B cell (primary cell): Measurements from ENCODE around the gene CBX6. TPM values are rescaled to one million over a fixed set of nuclear protein-coding genes. Genes with fewer than 3 reads are reported as not detected.

ENCODE experiments used
- ATAC-seq: fragments of 200-7000 bp; cut with Tn5 transposase; one replicate; pipeline ENCODE4 v1.10.0; 2021; ENCODE audit warnings: low read depth, mild to moderate bottlenecking, moderate number of reproducible peaks, moderate library complexity
- CTCF ChIA-PET: fragments of 350-600 bp; sonication (Branson Sonifier 250); formaldehyde crosslinking; loops from one replicate; lab custom pipeline; 2021; ENCODE audit warnings: antibody characterized with exemption, inconsistent platforms; lab: Charles Lee
- POLR2A ChIA-PET: fragments of 350-600 bp; sonication (Branson Sonifier 250); formaldehyde crosslinking; loops from one replicate; lab custom pipeline; 2021; ENCODE audit warnings: antibody characterized with exemption; lab: Charles Lee
- DNase-seq: peaks from one replicate; pipeline ENCODE4 v3.0.0; 2013
- H2AFZ ChIP-seq: 2 replicates; pipeline ENCODE4 v1.6.1; 2012; ENCODE audit warnings: mild to moderate bottlenecking, low read depth, low read length; ENCODE audit not compliant: insufficient read depth, poor library complexity, severe bottlenecking
- H3K27ac ChIP-seq, 2 donors: 1 replicate in 1 of 2; 2 replicates in 1 of 2; pipeline ENCODE4 v1.5.1; 2012 to 2013; ENCODE audit warnings: low read length in 2 of 2, mild to moderate bottlenecking in 2 of 2, moderate library complexity in 1 of 2
- H3K27me3 ChIP-seq, 4 experiments: fragments of 200-600 bp in 1 of 4; sonication (generic) in 1 of 4; replicated peaks in 1 of 4; 1 replicate in 2 of 4; 2 replicates in 2 of 4; pipeline versions ENCODE4 v1.6.1 to v1.7.0; 2013 to 2016; ENCODE audit warnings: low read length in 3 of 4, mild to moderate bottlenecking in 2 of 4, mixed read lengths in 1 of 4, moderate library complexity in 1 of 4; ENCODE audit not compliant: insufficient read depth in 4 of 4, control insufficient read depth in 3 of 4; ENCODE audit errors: control extremely low read depth in 1 of 4
- H3K36me3 ChIP-seq, 2 experiments: replicated peaks in 1 of 2; 1 replicate in 1 of 2; 2 replicates in 1 of 2; pipeline versions ENCODE4 v1.6.1 to v1.7.1; 2013; ENCODE audit warnings: low read length in 1 of 2; ENCODE audit not compliant: insufficient read depth in 2 of 2, control insufficient read depth in 1 of 2; ENCODE audit errors: control extremely low read depth in 1 of 2, extremely low read depth in 1 of 2
- H3K4me1 ChIP-seq, 2 donors: fragments of 200-600 bp in 1 of 2; sonication (generic) in 1 of 2; 1 replicate in 1 of 2; 2 replicates in 1 of 2; pipeline versions ENCODE4 v1.5.1 to v1.6.1; 2013 to 2017; ENCODE audit warnings: low read length in 2 of 2; ENCODE audit not compliant: control insufficient read depth in 2 of 2, insufficient read depth in 2 of 2
- H3K4me2 ChIP-seq: replicated peaks from 2 replicates; pipeline ENCODE3; 2012; ENCODE audit warnings: mild to moderate bottlenecking, low read depth, low read length; ENCODE audit not compliant: poor library complexity, severe bottlenecking
- H3K4me3 ChIP-seq, 5 experiments: fragments of 200-600 bp in 1 of 5; sonication (generic) in 1 of 5; 1 replicate in 3 of 5; 2 replicates in 2 of 5; pipeline versions ENCODE4 v1.5.1 to v1.7.0; 2011 to 2016; ENCODE audit warnings: low read length in 4 of 5, mild to moderate bottlenecking in 4 of 5, low read depth in 2 of 5, control low read depth in 1 of 5, moderate library complexity in 1 of 5; ENCODE audit not compliant: insufficient read depth in 1 of 5; ENCODE audit errors: control extremely low read depth in 1 of 5, extremely low read depth in 1 of 5
- H3K79me2 ChIP-seq: fragments of 200-600 bp; sonication (generic); one replicate; pipeline ENCODE4 v1.6.0; 2016; ENCODE audit warnings: low read length; ENCODE audit not compliant: control insufficient read depth, insufficient read depth
- H3K9ac ChIP-seq: fragments of 200-600 bp; sonication (generic); 2 replicates; pipeline ENCODE4 v1.6.1; 2017; ENCODE audit warnings: mild to moderate bottlenecking, low read length, moderate library complexity
- H3K9me3 ChIP-seq, 3 donors: one replicate each; pipeline versions ENCODE4 v1.6.1 to v1.7.1; 2013; ENCODE audit warnings: low read length in 2 of 3; ENCODE audit not compliant: control insufficient read depth in 2 of 3, insufficient read depth in 1 of 3; ENCODE audit errors: control extremely low read depth in 1 of 3
- H4K20me1 ChIP-seq: 2 replicates; pipeline ENCODE4 v1.6.0; 2012; ENCODE audit warnings: mild to moderate bottlenecking, low read length; ENCODE audit not compliant: insufficient read depth, control insufficient read depth, poor library complexity, severe bottlenecking
- H3K27ac Mint-ChIP-seq: one replicate; pipeline ENCODE4 v1.8.0; 2021; ENCODE audit warnings: mixed read lengths
- H3K27me3 Mint-ChIP-seq: one replicate; pipeline ENCODE4 v1.8.0; 2021; ENCODE audit warnings: mixed read lengths
- H3K4me1 Mint-ChIP-seq: one replicate; pipeline ENCODE4 v1.8.0; 2021; ENCODE audit warnings: mixed read lengths
- H3K4me3 Mint-ChIP-seq: one replicate; pipeline ENCODE4 v1.8.0; 2021; ENCODE audit warnings: mixed read lengths
- H3K9me3 Mint-ChIP-seq: one replicate; pipeline ENCODE4 v1.8.0; 2022; ENCODE audit warnings: mixed read lengths; ENCODE audit not compliant: insufficient read depth
- CTCF ChIP-seq: fragments of 200-600 bp; IDR thresholded peaks from one replicate; pipeline ENCODE4 v1.8.0; 2022; ENCODE audit warnings: antibody characterized with exemption, mild to moderate bottlenecking
- EZH2 ChIP-seq: IDR thresholded peaks from 2 replicates; pipeline ENCODE4 v1.6.1; 2012; ENCODE audit warnings: borderline replicate concordance, low read depth, mild to moderate bottlenecking, moderate library complexity, low read length; ENCODE audit not compliant: insufficient read depth, poor library complexity, severe bottlenecking
- WGBS: methylation state at CpG from one replicate; pipeline ENCODE4 v1.1.5; 2013; ENCODE audit warnings: missing lambda C conversion rate; ENCODE audit not compliant: insufficient coverage; 5-methylcytosine and 5-hydroxymethylcytosine counted together
- intact Hi-C: fragments of 100-400 bp; cut with micrococcal nuclease; formaldehyde crosslinking; loops from one replicate; pipeline ENCODE4 v1.10.0; 2022
- polyA plus RNA-seq: library from polyadenylated mRNA; depleted of rRNA; stranded (reverse); fragments of >200 nt; gene quantifications from 2 replicates; pipeline ENCODE4 v1.2.3, GENCODE V29; 2012
- total RNA-seq, 2 donors: library from RNA; stranded (reverse); fragments of 120-200 nt in 1 of 2; gene quantifications; 1 replicate in 1 of 2; 2 replicates in 1 of 2; pipeline versions ENCODE4 v1.2.3 to v1.2.4, GENCODE V29; 2013 to 2022

Gene CBX6
- total and polyA plus RNA-seq, 2 donors (not counting 1 experiment from before 2014, with no cell fraction given), result 14.9 to 55.1 TPM

- Histone ChIP-seq H2AFZ (no peak overlapping the region), H4K20me1 (peaks cover 55% of the 10 kb centered on the region), H3K4me2 (peak overlapping the region; percentile 98), H3K4me3 (peak overlapping the region in 4 of 5 experiments; percentile 1 to 86 (median 62)), H3K79me2 (peaks cover 31% of the 10 kb centered on the region), H3K36me3 (peaks cover 0 to 23% of the 10 kb centered on the region in 2 experiments), H3K27ac (peak overlapping the region in 1 of 2 donors; percentile 39), H3K9ac (peak overlapping the region; percentile 87), H3K27me3 (peaks cover 0 to 22% (median 8%) of the 10 kb centered on the region in 4 experiments), H3K4me1 (peaks cover 31 to 49% of the 10 kb centered on the region in 2 donors), H3K9me3 (no peaks in the 10 kb centered on the region)
- intact Hi-C loops, result loop anchor here (1.0 to 10.0 kb wide), 10 partner anchors 76 to 1307 kb away; partner anchors contain the start of genes APOBEC3B, ATF4, DNAL4 and SUN2
- TF ChIP-seq CTCF, result peak; percentile 86
- no peak for TF ChIP-seq EZH2
- Mint-ChIP-seq H3K4me1 (peaks cover 49% of the 10 kb centered on the region), H3K4me3 (peak overlapping the region; percentile 94), H3K27me3 (peaks cover 17% of the 10 kb centered on the region), H3K9me3 (no peaks in the 10 kb centered on the region), H3K27ac (peak overlapping the region; percentile 87)
- DNase-seq (peak; percentile 87), ATAC-seq (peak; percentile 50)
- ChIA-PET CTCF (interaction anchor here (0.7 to 5.1 kb wide), 48 partner anchors 9 to 818 kb away, joined by 3 to 167 read pairs (median 4); partner anchors contain the start of genes APOBEC3B, APOBEC3C, NPTXR and RPL3), POLR2A (interaction anchor here (0.6 to 1.6 kb wide), 2 partner anchors 449 to 1033 kb away, joined by 6 to 8 read pairs; partner anchors contain the start of gene RPL3)
- 0% methylated on average over 7 of the region's 12 CpGs for WGBS
Observed at GRCh38 chr22:38870312-38870741, 1.7 kb downstream of the CBX6 start.

GRCh38 chr22:38869663-38870062 lies 2.4 kb downstream of the CBX6 start:
- Histone ChIP-seq H4K20me1 (peaks cover 61% of the 10 kb centered on the region), H3K27ac (peak overlapping the region in 1 of 2 donors; percentile 26), H3K27me3 (peaks cover 0 to 16% (median 6%) of the 10 kb centered on the region in 4 experiments), H3K36me3 (peaks cover 0 to 29% of the 10 kb centered on the region in 2 experiments), H3K4me3 (peak overlapping the region in 1 of 5 experiments; percentile 86), H3K4me2 (peak overlapping the region; percentile 98), H2AFZ (no peak overlapping the region), H3K9ac (no peak overlapping the region), H3K4me1 (peaks cover 31 to 49% of the 10 kb centered on the region in 2 donors), H3K9me3 (no peaks in the 10 kb centered on the region), H3K79me2 (peaks cover 37% of the 10 kb centered on the region)
- no peak for TF ChIP-seq CTCF
- H3K4me1 Mint-ChIP-seq, result peaks cover 49% of the 10 kb centered on the region
- H3K9me3 Mint-ChIP-seq, result no peaks in the 10 kb centered on the region
- peaks cover 11% of the 10 kb centered on the region for H3K27me3 Mint-ChIP-seq
- ChIA-PET CTCF (interaction anchor here (0.7 to 5.1 kb wide), 53 partner anchors 8 to 817 kb away, joined by 3 to 167 read pairs (median 4); partner anchors contain the start of genes APOBEC3B, APOBEC3C, NPTXR and RPL3), POLR2A (interaction anchor here (0.6 to 1.6 kb wide), 2 partner anchors 449 to 1034 kb away, joined by 6 to 8 read pairs; partner anchors contain the start of gene RPL3)
- intact Hi-C loops, result loop anchor here (1.0 to 10.0 kb wide), 10 partner anchors 75 to 1308 kb away; partner anchors contain the start of genes APOBEC3B, ATF4, DNAL4 and SUN2
- no peak for ATAC-seq
- H3K4me3 Mint-ChIP-seq, result no peak overlapping the region
- WGBS, result 100% methylated on average over 3 of the region's 3 CpGs
- H3K27ac Mint-ChIP-seq, result no peak overlapping the region
- no peak for DNase-seq
